ACC112 (cell line): ENCODE measurements around the gene BCAP31.
"Not testable (repeated sequence)": the region's sequence is repeated elsewhere in the genome, so short reads cannot be mapped to it uniquely, and the experiment has no call there.

Source experiments
- H2AFZ ChIP-seq: fragments of 200-600 bp; sonication (generic); one replicate; pipeline ENCODE4 v1.6.0; 2017; ENCODE audit warnings: antibody characterized with exemption, low read length; ENCODE audit not compliant: unreplicated experiment
- H3K27ac ChIP-seq: fragments of 200-600 bp; sonication (generic); 2 replicates; pipeline ENCODE4 v1.5.1; 2014; ENCODE audit warnings: low read depth, mild to moderate bottlenecking, antibody characterized with exemption, low read length, moderate library complexity
- H3K27me3 ChIP-seq: fragments of 200-600 bp; sonication (generic); 2 replicates; pipeline ENCODE4 v1.6.1; 2014; ENCODE audit warnings: mild to moderate bottlenecking, antibody characterized with exemption, low read length, moderate library complexity, mixed read lengths; ENCODE audit not compliant: insufficient read depth
- H3K36me3 ChIP-seq: fragments of 200-600 bp; sonication (generic); 2 replicates; pipeline ENCODE4 v1.6.1; 2016; ENCODE audit warnings: mild to moderate bottlenecking, antibody characterized with exemption, low read length, moderate library complexity, mixed read lengths; ENCODE audit not compliant: insufficient read depth
- H3K4me1 ChIP-seq: fragments of 200-600 bp; sonication (generic); one replicate; pipeline ENCODE4 v1.6.1; 2016; ENCODE audit warnings: low read length, mixed read lengths; ENCODE audit not compliant: insufficient read depth, unreplicated experiment, control insufficient read depth
- H3K4me3 ChIP-seq: fragments of 200-600 bp; sonication (generic); 2 replicates; pipeline ENCODE4 v1.5.1; 2014; ENCODE audit warnings: mild to moderate bottlenecking, low read depth, low read length
- H3K79me2 ChIP-seq: fragments of 200-600 bp; sonication (generic); one replicate; pipeline ENCODE4 v1.6.0; 2016; ENCODE audit warnings: low read length; ENCODE audit not compliant: control insufficient read depth, unreplicated experiment, insufficient read depth

BCAP31 gene

GRCh38 chrX:153755136-153755535 lies 30.9 kb upstream of the BCAP31 start:
- H3K4me3 ChIP-seq: no peak overlapping the region
- H2AFZ ChIP-seq: no peak overlapping the region
- peaks cover 3% of the 10 kb centered on the region for H3K4me1 ChIP-seq
- no peak overlapping the region for H3K27ac ChIP-seq
- no peaks in the 10 kb centered on the region for H3K36me3 ChIP-seq
- no peaks in the 10 kb centered on the region for H3K27me3 ChIP-seq
- no peaks in the 10 kb centered on the region for H3K79me2 ChIP-seq

GRCh38 chrX:153750127-153750774 lies 26.1 kb upstream of the BCAP31 start:
- Histone ChIP-seq H3K36me3 (no peaks in the 10 kb centered on the region), H2AFZ (no peak overlapping the region), H3K79me2 (no peaks in the 10 kb centered on the region), H3K27me3 (no peaks in the 10 kb centered on the region), H3K27ac (no peak overlapping the region), H3K4me1 (no peaks in the 10 kb centered on the region), H3K4me3 (no peak overlapping the region)

- H2AFZ ChIP-seq, H3K27ac ChIP-seq, H3K27me3 ChIP-seq, H3K36me3 ChIP-seq, H3K4me1 ChIP-seq, H3K4me3 ChIP-seq, H3K79me2 ChIP-seq: not testable (repeated sequence)
These were observed 24.8 kb upstream of the BCAP31 start for GRCh38 chrX:153749017-153749416.

- H3K4me3 ChIP-seq, H3K79me2 ChIP-seq, H3K27ac ChIP-seq, H3K36me3 ChIP-seq, H3K27me3 ChIP-seq, H3K4me1 ChIP-seq, H2AFZ ChIP-seq: not testable (repeated sequence)
These were observed 22.8 kb upstream of the BCAP31 start for GRCh38 chrX:153746991-153747390.

GRCh38 chrX:153746359-153746758 lies 22.2 kb upstream of the BCAP31 start:
- no peak overlapping the region for H2AFZ ChIP-seq
- H3K4me3 ChIP-seq: no peak overlapping the region
- no peaks in the 10 kb centered on the region for H3K27me3 ChIP-seq
- no peaks in the 10 kb centered on the region for H3K4me1 ChIP-seq
- H3K79me2 ChIP-seq: no peaks in the 10 kb centered on the region
- H3K36me3 ChIP-seq: no peaks in the 10 kb centered on the region
- H3K27ac ChIP-seq: no peak overlapping the region

GRCh38 chrX:153745067-153745433 lies 20.9 kb upstream of the BCAP31 start:
- H3K79me2 ChIP-seq, H3K27ac ChIP-seq, H3K4me3 ChIP-seq, H3K4me1 ChIP-seq, H3K27me3 ChIP-seq, H2AFZ ChIP-seq, H3K36me3 ChIP-seq: not testable (repeated sequence)

- Histone ChIP-seq H3K27ac (no peak overlapping the region), H3K4me1 (no peaks in the 10 kb centered on the region), H3K4me3 (no peak overlapping the region), H2AFZ (no peak overlapping the region), H3K36me3 (no peaks in the 10 kb centered on the region), H3K27me3 (no peaks in the 10 kb centered on the region), H3K79me2 (no peaks in the 10 kb centered on the region)
These were observed 20.3 kb upstream of the BCAP31 start for GRCh38 chrX:153744210-153745066.

GRCh38 chrX:153743468-153744209 lies 19.5 kb upstream of the BCAP31 start:
- not testable (repeated sequence) for H3K4me3 ChIP-seq, H3K27me3 ChIP-seq, H3K79me2 ChIP-seq, H2AFZ ChIP-seq, H3K4me1 ChIP-seq, H3K27ac ChIP-seq, H3K36me3 ChIP-seq

GRCh38 chrX:153742796-153743467 lies 18.7 kb upstream of the BCAP31 start:
- not testable (repeated sequence) for H2AFZ ChIP-seq, H3K36me3 ChIP-seq, H3K27ac ChIP-seq, H3K27me3 ChIP-seq, H3K79me2 ChIP-seq, H3K4me1 ChIP-seq, H3K4me3 ChIP-seq

- H3K36me3 ChIP-seq, H3K79me2 ChIP-seq, H3K4me3 ChIP-seq, H3K4me1 ChIP-seq, H2AFZ ChIP-seq, H3K27ac ChIP-seq, H3K27me3 ChIP-seq: not testable (repeated sequence)
These were observed 17.9 kb upstream of the BCAP31 start for GRCh38 chrX:153742111-153742510.
